C4-2B (cell line): ENCODE data around the gene SYNJ2.

Experiments
- H3K27ac ChIP-seq: fragments of 450-650 bp; 2 replicates; pipeline ENCODE4 v1.5.1; 2017
- ZFX ChIP-seq: fragments of 450-650 bp; IDR thresholded peaks from 2 replicates; pipeline ENCODE4 v1.6.1; 2017
- TF ChIP-seq, protein P1 (sequence below): fragments of 450-650 bp; conservative IDR thresholded peaks from 2 replicates; pipeline ENCODE4 v1.5.1; 2017; ENCODE audit warnings: mild to moderate bottlenecking

Gene SYNJ2

DNA sequence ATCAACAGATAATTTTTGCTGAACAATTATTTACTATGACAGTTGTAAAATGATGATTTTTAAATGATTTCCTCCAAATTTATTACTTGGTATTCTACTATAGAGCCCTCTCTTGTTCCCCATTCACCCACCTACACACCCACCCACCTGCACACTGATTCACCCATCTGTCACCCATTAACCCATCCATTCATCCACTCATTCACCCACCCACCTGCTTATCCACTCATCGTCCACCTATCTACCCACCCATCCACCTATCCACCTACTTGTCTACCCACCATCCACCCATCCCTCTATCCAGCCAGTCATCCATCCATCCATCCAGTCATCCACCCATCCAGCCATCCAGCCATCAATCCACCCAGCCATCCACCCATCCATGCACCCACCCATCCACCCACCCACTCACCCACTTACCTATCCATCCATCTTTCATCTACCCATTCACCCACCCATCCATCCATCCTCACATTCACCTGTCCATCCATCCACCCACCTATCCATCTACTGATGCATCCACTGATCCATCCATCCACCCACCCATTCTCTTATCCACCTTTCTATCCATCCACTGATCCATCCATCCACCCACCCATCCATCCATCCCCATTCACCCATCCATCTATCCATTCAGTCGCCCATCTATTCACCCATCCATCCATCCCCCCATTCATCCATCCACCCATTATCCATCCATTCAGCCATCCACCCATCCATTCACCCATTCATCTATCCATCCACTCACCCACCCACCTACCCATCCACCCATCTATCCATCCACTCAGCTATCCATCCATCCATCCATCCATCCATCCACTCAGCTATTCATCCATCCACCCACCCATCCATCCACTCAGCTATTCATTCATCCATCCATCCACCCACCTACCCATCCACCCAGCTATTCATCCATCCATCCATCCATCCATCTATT, 72.0 kb downstream of the SYNJ2 start:
- H3K27ac ChIP-seq: no peak overlapping the region

DNA sequence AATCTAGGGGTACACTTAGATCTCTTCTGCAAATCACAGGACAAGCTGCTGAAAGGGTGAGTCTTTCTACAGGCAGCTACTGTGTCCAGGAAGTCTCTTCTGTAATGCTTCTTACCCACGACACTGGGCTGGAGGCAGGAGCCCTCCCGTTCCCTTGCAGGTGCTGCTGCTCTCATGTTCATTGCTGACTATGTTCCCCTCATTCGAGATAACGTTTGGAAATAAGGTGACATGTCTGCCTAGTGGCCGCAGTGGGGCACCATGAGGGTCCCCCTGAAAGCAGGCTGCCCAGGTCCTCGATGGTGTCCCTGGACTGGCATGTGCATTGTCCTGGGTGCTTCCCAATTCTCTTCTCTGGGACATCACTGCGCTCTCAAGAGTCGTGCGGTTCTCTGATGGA, 74.7 kb downstream of the SYNJ2 start:
- no peak for TF ChIP-seq ZFX
- TF ChIP-seq, protein P1, sequence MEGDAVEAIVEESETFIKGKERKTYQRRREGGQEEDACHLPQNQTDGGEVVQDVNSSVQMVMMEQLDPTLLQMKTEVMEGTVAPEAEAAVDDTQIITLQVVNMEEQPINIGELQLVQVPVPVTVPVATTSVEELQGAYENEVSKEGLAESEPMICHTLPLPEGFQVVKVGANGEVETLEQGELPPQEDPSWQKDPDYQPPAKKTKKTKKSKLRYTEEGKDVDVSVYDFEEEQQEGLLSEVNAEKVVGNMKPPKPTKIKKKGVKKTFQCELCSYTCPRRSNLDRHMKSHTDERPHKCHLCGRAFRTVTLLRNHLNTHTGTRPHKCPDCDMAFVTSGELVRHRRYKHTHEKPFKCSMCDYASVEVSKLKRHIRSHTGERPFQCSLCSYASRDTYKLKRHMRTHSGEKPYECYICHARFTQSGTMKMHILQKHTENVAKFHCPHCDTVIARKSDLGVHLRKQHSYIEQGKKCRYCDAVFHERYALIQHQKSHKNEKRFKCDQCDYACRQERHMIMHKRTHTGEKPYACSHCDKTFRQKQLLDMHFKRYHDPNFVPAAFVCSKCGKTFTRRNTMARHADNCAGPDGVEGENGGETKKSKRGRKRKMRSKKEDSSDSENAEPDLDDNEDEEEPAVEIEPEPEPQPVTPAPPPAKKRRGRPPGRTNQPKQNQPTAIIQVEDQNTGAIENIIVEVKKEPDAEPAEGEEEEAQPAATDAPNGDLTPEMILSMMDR: no peak
- H3K27ac ChIP-seq: no peak overlapping the region

More for the DNA sequence above, 72.0 kb downstream of the SYNJ2 start:
- TF ChIP-seq ZFX: no peak
- TF ChIP-seq, protein P1: no peak

DNA sequence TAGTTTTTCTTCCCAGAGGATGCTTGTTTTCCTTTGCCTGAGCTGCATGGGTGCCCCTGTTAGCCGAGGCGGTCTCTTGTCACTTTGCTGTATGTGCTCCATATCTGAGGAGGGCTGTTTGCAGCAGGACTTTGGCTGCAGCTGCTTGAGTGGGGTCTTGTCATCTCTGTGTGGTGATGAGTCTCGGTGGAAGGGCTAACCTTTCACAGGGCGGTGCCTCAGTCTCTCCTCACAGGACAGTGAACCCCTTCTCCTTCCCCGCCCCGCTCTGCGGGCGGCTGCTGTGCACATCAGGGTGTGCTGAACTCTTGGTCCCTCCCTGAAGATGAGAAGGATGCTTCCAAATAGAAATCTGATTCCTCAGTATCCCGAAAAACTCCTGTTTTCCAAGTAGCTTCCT, 75.1 kb downstream of the SYNJ2 start:
- H3K27ac ChIP-seq: no peak overlapping the region
- TF ChIP-seq ZFX: no peak
- TF ChIP-seq, protein P1: no peak

DNA sequence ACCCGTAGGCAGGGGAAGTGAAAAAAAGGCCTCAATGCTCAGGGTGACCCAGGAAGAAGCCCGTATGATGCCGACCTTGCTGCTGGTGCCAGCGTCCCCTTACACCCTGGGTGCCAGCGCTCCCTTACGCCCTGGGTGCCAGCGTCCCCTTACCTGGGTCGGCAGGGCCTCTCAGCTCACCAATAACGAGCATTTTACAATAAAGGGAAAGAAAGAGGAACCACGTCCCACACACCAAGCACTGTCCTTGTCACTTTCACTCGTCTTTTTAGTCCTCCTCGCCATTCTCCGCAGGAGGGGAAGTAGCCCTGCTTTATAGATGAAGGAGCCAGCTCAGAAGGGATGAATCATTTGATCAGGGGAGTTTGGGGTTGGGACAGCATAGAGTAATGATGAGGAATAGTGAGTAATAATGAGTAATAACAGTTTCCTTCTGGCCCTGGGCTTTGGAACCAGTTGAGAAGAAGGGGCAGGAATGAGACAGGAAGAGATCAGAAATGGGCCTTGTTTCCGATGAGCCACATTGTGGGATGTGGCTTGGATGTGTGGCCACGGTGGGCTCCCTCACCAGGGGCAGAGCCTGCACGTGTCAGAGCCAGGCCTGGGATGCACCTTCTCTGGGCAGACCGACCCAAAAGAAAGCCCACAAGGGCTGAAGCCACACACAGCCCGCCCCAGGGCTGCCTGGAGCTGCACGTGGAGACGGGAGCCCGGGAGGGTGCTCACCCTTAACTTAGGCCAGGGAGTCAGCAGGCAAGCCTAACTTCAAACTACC, 75.7 kb downstream of the SYNJ2 start:
- H3K27ac ChIP-seq: no peak overlapping the region
- TF ChIP-seq, protein P1: no peak
- TF ChIP-seq ZFX: no peak

DNA sequence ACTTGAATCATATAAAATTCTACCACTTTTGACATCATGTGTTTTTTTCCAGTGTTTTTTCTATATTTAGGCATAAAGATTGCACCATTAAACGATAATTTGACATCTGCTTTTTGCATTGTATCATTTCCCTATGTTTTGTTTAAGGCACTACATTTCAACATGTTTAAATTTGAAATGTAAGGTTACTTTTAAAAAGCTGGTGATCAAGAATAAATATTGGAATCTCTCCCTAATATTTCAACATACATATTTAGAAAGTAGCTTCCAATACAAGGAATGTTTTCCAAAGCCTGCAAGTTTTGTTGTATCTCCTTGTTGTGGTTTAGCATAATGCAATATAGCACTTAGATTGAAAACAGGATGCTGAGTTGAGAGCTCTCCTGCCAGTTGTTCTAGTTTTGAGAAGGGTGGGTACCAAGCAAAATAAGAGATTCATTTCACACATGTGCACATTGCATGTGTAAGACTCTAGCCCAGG, 76.5 kb downstream of the SYNJ2 start:
- TF ChIP-seq, protein P1: no peak
- no peak for TF ChIP-seq ZFX
- H3K27ac ChIP-seq: no peak overlapping the region

DNA sequence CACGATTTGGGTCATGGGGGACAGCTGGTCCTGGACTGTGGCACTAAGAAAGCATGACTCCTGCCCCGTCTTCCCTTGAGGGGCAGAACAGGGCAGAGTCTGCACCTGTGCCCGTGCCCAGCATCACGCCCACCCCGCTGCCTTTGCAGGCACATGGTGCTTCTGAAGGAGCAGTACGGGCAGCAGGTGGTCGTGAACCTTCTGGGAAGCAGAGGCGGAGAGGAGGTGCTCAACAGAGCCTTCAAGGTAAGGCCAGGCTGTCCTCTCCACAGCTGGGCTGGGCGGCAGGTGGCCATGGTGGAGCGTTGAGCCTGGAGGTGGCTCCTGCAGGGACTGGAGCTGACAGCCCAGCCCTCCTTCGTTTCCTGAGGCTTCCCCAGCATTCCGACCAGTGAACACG, 77.4 kb downstream of the SYNJ2 start:
- TF ChIP-seq, protein P1: no peak
- TF ChIP-seq ZFX: no peak
- H3K27ac ChIP-seq: peak overlapping the region; percentile 87
